A673 (cell line): ENCODE measurements around the gene PLSCR1. TPM values are rescaled to one million over a fixed set of nuclear protein-coding genes. Genes with fewer than 3 reads are reported as not detected.

Experiments used
- BruUV-seq: library from RNA; stranded (reverse); fragments of 400-500 nt; replicated peaks from 2 replicates; lab custom pipeline; 2021; lab: Mats Ljungman, UMichigan
- CTCF ChIA-PET: fragments of 300-600 bp; sonication (Branson Sonifier 250); formaldehyde crosslinking; loops from one replicate; lab custom pipeline; 2022; ENCODE audit warnings: antibody characterized with exemption; lab: Charles Lee
- POLR2A ChIA-PET: fragments of 300-600 bp; sonication (Branson Sonifier 250); formaldehyde crosslinking; loops from one replicate; lab custom pipeline; 2022; ENCODE audit warnings: antibody characterized with exemption; ENCODE audit not compliant: low non-redundant PET; lab: Charles Lee
- DNase-seq: peaks from one replicate; pipeline ENCODE4 v3.0.0-alpha.2; 2015; ENCODE audit warnings: low spot score
- H3K27ac ChIP-seq: fragments of 200-600 bp; sonication (generic); 2 replicates; pipeline ENCODE4 v1.5.1; 2016; ENCODE audit warnings: mixed run types, low read depth, mild to moderate bottlenecking, mixed read lengths, antibody characterized with exemption, low read length; ENCODE audit not compliant: poor library complexity, severe bottlenecking
- H3K27me3 ChIP-seq: fragments of 200-600 bp; sonication (generic); replicated peaks from 2 replicates; pipeline ENCODE4 v1.6.1; 2017; ENCODE audit warnings: mixed run types, low read depth, mild to moderate bottlenecking, mixed read lengths, antibody characterized with exemption, low read length; ENCODE audit not compliant: insufficient read depth, poor library complexity
- H3K36me3 ChIP-seq: fragments of 200-600 bp; sonication (generic); 2 replicates; pipeline ENCODE4 v1.6.1; 2016; ENCODE audit warnings: mixed run types, mild to moderate bottlenecking, mixed read lengths, antibody characterized with exemption, low read length; ENCODE audit not compliant: insufficient read depth, poor library complexity, severe bottlenecking
- H3K4me1 ChIP-seq: fragments of 200-600 bp; sonication (generic); 2 replicates; pipeline ENCODE4 v1.6.1; 2017; ENCODE audit warnings: mixed run types, mild to moderate bottlenecking, mixed read lengths, antibody characterized with exemption, low read length; ENCODE audit not compliant: insufficient read depth, poor library complexity, severe bottlenecking
- H3K4me3 ChIP-seq: fragments of 200-600 bp; sonication (generic); 2 replicates; pipeline ENCODE4 v1.5.1; 2016; ENCODE audit warnings: low read depth, mixed run types, mild to moderate bottlenecking, mixed read lengths, low read length; ENCODE audit not compliant: poor library complexity, severe bottlenecking
- H3K9me3 ChIP-seq: fragments of 200-600 bp; sonication (generic); 2 replicates; pipeline ENCODE4 v1.6.1; 2016; ENCODE audit warnings: mixed run types, low read depth, mild to moderate bottlenecking, mixed read lengths, antibody characterized with exemption, low read length; ENCODE audit not compliant: poor library complexity, severe bottlenecking
- CTCF ChIP-seq: fragments of 300-800, 200-600 bp; sonication (generic); conservative IDR thresholded peaks from 2 replicates; pipeline ENCODE4 v1.5.1; 2017; ENCODE audit warnings: low read depth, mild to moderate bottlenecking, antibody characterized with exemption, low read length, moderate library complexity, mixed read lengths
- EZH2 ChIP-seq: fragments of 200-600 bp; sonication (generic); IDR thresholded peaks from 2 replicates; pipeline ENCODE4 v1.6.1; 2017; ENCODE audit warnings: borderline replicate concordance, low read depth, mild to moderate bottlenecking, mixed read lengths, antibody characterized with exemption, low read length; ENCODE audit not compliant: poor library complexity, severe bottlenecking
- intact Hi-C: fragments of 100-400 bp; cut with micrococcal nuclease; formaldehyde crosslinking; loops from one replicate; pipeline ENCODE4 v1.10.0; 2022; ENCODE audit not compliant: unreplicated experiment
- total RNA-seq: library from RNA; stranded (reverse); gene quantifications from 2 replicates; pipeline ENCODE4 v1.2.3, GENCODE V29; 2021

The PLSCR1 gene
- total RNA-seq, 1 experiment from 2014 or later = 49.3 TPM

DNA sequence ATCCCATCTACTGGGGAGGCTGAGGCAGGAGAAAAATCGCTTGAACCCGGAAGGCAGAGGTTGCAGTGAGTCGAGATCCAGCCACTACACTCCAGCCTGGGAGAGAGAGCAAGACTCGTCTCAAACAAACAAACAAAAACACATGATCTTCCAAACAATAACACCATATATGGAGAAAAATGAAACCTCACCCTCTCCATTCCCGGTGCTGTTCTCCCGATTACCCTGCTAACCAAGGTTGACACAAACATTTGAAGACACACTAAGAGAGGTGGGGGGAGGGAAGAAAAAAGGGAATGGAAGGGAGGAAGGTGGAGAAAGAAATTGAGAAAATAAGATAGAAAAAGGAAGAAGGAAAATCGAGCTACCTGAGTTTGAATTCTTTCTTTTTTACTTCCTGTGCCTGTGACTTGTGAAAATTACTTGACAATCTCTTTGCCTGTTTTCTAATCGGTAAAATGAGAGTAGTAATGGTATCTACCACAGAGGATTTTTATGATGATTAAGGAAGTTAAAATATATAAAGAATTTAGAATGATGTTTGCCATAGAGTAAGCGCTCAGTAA, 73.9 kb downstream of the PLSCR1 start:
- no peak overlapping the region for H3K27ac ChIP-seq
- intact Hi-C loops = no loop called here
- POLR2A ChIA-PET = no interaction called here
- CTCF ChIA-PET = no interaction called here
- no peak overlapping the region for H3K4me3 ChIP-seq
- no peak for DNase-seq
- no peak for TF ChIP-seq EZH2
- no peak for TF ChIP-seq CTCF
- BruUV-seq = no TSS peak
- H3K36me3 ChIP-seq = no peaks in the 10 kb centered on the region
- no peaks in the 10 kb centered on the region for H3K27me3 ChIP-seq
- H3K9me3 ChIP-seq = no peaks in the 10 kb centered on the region
- no peaks in the 10 kb centered on the region for H3K4me1 ChIP-seq

- ChIA-PET CTCF (no interaction called here), POLR2A (no interaction called here)
- H3K27ac ChIP-seq = no peak within 1 kb of the TSS
- H3K36me3 ChIP-seq = no peaks in the 10 kb centered on the region
- peak within 1 kb of the TSS; percentile 38 for H3K4me3 ChIP-seq
- DNase-seq = peak; percentile 27
- intact Hi-C loops = no loop called here
- no peaks in the 10 kb centered on the region for H3K9me3 ChIP-seq
- no peaks in the 10 kb centered on the region for H3K27me3 ChIP-seq
- H3K4me1 ChIP-seq = no peaks in the 10 kb centered on the region
- TF ChIP-seq CTCF (no peak), EZH2 (no peak)
- no TSS peak for BruUV-seq
These were observed 75.0 kb downstream of the PLSCR1 start, which contains the start of gene PLSCR2 for GRCh38 chr3:146469150-146470017. PLSCR2 (minus strand) TSS chr3:146469561; CDS start chr3:146459904, 9,657 bp downstream.

DNA sequence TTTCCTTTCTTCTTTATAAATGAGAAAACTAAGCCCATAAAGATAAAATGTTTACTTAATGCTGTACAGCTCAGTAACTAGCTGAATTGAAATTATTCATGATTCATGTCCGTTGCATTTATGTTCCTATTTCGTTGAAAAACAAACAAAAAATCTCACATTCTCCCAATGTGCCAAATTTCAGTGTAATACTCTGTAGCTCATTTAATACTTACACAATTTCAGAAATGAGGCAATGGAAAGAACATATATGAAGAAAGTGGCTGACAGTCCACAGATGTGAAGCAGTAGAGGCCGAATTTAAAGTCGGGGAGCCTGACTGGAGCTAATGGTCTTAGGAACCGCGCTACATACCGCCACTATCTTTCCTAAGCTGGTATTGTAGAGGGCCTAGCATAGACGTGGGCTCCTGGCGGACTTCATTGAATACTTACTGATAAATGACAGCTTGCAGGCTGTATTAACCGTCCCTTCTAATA, 75.7 kb downstream of the PLSCR1 start:
- no TSS peak for BruUV-seq
- intact Hi-C loops = no loop called here
- H3K27me3 ChIP-seq = no peaks in the 10 kb centered on the region
- POLR2A ChIA-PET = interaction anchor here (0.6 kb wide), 1 partner anchor 64 kb away, joined by 3 read pairs; no protein-coding TSS in a partner anchor
- H3K9me3 ChIP-seq = no peaks in the 10 kb centered on the region
- CTCF ChIA-PET = no interaction called here
- TF ChIP-seq EZH2 = no peak
- no peak for TF ChIP-seq CTCF
- DNase-seq = no peak
- no peaks in the 10 kb centered on the region for H3K36me3 ChIP-seq
- no peak overlapping the region for H3K27ac ChIP-seq
- no peak overlapping the region for H3K4me3 ChIP-seq
- no peaks in the 10 kb centered on the region for H3K4me1 ChIP-seq
